Liver (tissue), 9 donors: ENCODE measurements around the gene SORCS2. TPM values are rescaled to one million over a fixed set of nuclear protein-coding genes. Genes with fewer than 3 reads are reported as not detected.

Experiments used
- DNase-seq: peaks from one replicate; pipeline ENCODE4 v3.0.0-alpha.2; 2017; ENCODE audit warnings: low spot score
- H3K27ac ChIP-seq, 2 donors: one replicate each; pipeline ENCODE4 v1.7.0; 2013; ENCODE audit warnings: inconsistent platforms in 2 of 2, low read length in 2 of 2, control low read depth in 1 of 2, low read depth in 1 of 2, mild to moderate bottlenecking in 1 of 2
- H3K27me3 ChIP-seq, 4 donors: one replicate each; pipeline versions ENCODE4 v1.6.1 to v1.7.0; 2013; ENCODE audit warnings: low read length in 3 of 4, inconsistent platforms in 1 of 4, mild to moderate bottlenecking in 1 of 4, moderate library complexity in 1 of 4; ENCODE audit not compliant: control insufficient read depth in 4 of 4, insufficient read depth in 4 of 4
- H3K36me3 ChIP-seq, 4 donors: one replicate each; pipeline versions ENCODE4 v1.6.1 to v1.7.0; 2013; ENCODE audit warnings: low read length in 3 of 4, mild to moderate bottlenecking in 3 of 4, low read depth in 1 of 4, moderate library complexity in 1 of 4; ENCODE audit not compliant: control insufficient read depth in 4 of 4, insufficient read depth in 3 of 4
- H3K4me1 ChIP-seq, 4 donors: one replicate each; pipeline versions ENCODE4 v1.6.1 to v1.7.0; 2013; ENCODE audit warnings: low read length in 3 of 4, mild to moderate bottlenecking in 3 of 4, moderate library complexity in 1 of 4; ENCODE audit not compliant: control insufficient read depth in 4 of 4, insufficient read depth in 4 of 4
- H3K4me3 ChIP-seq, 3 donors: one replicate each; pipeline versions ENCODE4 v1.6.1 to v1.7.0; 2013; ENCODE audit warnings: low read length in 3 of 3, control low read depth in 1 of 3, low read depth in 1 of 3, mild to moderate bottlenecking in 1 of 3
- H3K9ac ChIP-seq, 2 donors: one replicate each; pipeline ENCODE4 v1.7.0; 2013; ENCODE audit warnings: low read length in 2 of 2, mild to moderate bottlenecking in 2 of 2, moderate library complexity in 2 of 2, control low read depth in 1 of 2, low read depth in 1 of 2
- H3K9me3 ChIP-seq, 4 donors: one replicate each; pipeline versions ENCODE4 v1.6.1 to v1.7.0; 2013; ENCODE audit warnings: low read length in 3 of 4; ENCODE audit not compliant: control insufficient read depth in 4 of 4
- ATF3 ChIP-seq: IDR thresholded peaks from 2 replicates; pipeline ENCODE4 v1.6.1; 2016; ENCODE audit warnings: antibody characterized with exemption
- CTCF ChIP-seq: fragments of 150-350 bp; IDR thresholded peaks from 2 replicates; pipeline ENCODE4 v1.5.1; 2017; ENCODE audit warnings: improper control_type of control experiment, low read depth, low read length; ENCODE audit not compliant: missing input control
- EGR1 ChIP-seq, 2 donors: IDR thresholded peaks; 2 replicates each; pipeline ENCODE4 v1.6.1; 2016 to 2018; ENCODE audit warnings: antibody characterized with exemption in 2 of 2, low read depth in 2 of 2
- FOXA1 ChIP-seq: IDR thresholded peaks from 2 replicates; pipeline ENCODE4 v1.6.1; 2016; ENCODE audit warnings: antibody characterized with exemption
- FOXA2 ChIP-seq: IDR thresholded peaks from 2 replicates; pipeline ENCODE4 v1.6.1; 2016; ENCODE audit warnings: antibody characterized with exemption
- GABPA ChIP-seq, 2 donors: IDR thresholded peaks in 1 of 2; conservative IDR thresholded peaks in 1 of 2; 2 replicates each; pipeline ENCODE4 v1.6.1; 2016; ENCODE audit warnings: antibody characterized with exemption in 2 of 2, mild to moderate bottlenecking in 1 of 2, moderate library complexity in 1 of 2
- HNF4A ChIP-seq, 2 donors: conservative IDR thresholded peaks; 2 replicates each; pipeline ENCODE4 v1.6.1; 2016; ENCODE audit warnings: antibody characterized with exemption in 2 of 2, mild to moderate bottlenecking in 2 of 2
- HNF4G ChIP-seq: IDR thresholded peaks from 2 replicates; pipeline ENCODE4 v1.6.1; 2016; ENCODE audit warnings: antibody characterized with exemption
- JUND ChIP-seq, 2 donors: IDR thresholded peaks; 2 replicates each; pipeline ENCODE4 v1.6.1; 2016; ENCODE audit warnings: antibody characterized with exemption in 2 of 2
- MAX ChIP-seq: IDR thresholded peaks from 2 replicates; pipeline ENCODE4 v1.6.1; 2016; ENCODE audit warnings: antibody characterized with exemption
- NR2F2 ChIP-seq: IDR thresholded peaks from 2 replicates; pipeline ENCODE4 v1.6.1; 2016; ENCODE audit warnings: antibody characterized with exemption
- RAD21 ChIP-seq, 2 donors: IDR thresholded peaks; 2 replicates each; pipeline ENCODE4 v1.6.1; 2016; ENCODE audit warnings: antibody characterized with exemption in 2 of 2, mild to moderate bottlenecking in 2 of 2
- RXRA ChIP-seq, 2 donors: IDR thresholded peaks; 2 replicates each; pipeline ENCODE4 v1.6.1; 2017 to 2018; ENCODE audit warnings: antibody characterized with exemption in 2 of 2, mild to moderate bottlenecking in 1 of 2
- SP1 ChIP-seq: IDR thresholded peaks from 2 replicates; pipeline ENCODE4 v1.6.1; 2018; ENCODE audit warnings: antibody characterized with exemption, mild to moderate bottlenecking
- TAF1 ChIP-seq: conservative IDR thresholded peaks from 2 replicates; pipeline ENCODE4 v1.6.1; 2016; ENCODE audit warnings: antibody characterized with exemption, mild to moderate bottlenecking
- YY1 ChIP-seq: IDR thresholded peaks from 2 replicates; pipeline ENCODE4 v1.6.1; 2016; ENCODE audit warnings: antibody characterized with exemption, mild to moderate bottlenecking
- ZBTB33 ChIP-seq: IDR thresholded peaks from 2 replicates; pipeline ENCODE4 v1.6.1; 2016; ENCODE audit warnings: antibody characterized with exemption
- WGBS: extraction: QIAGEN DNeasy Blood & Tissue Kit; methylation state at CpG from one replicate; pipeline ENCODE4 v1.1.7; 2013; 5-methylcytosine and 5-hydroxymethylcytosine counted together
- polyA plus RNA-seq, 2 donors: library from polyadenylated mRNA; stranded (reverse) in 1 of 2; unstranded in 1 of 2; fragments of 200-250 nt in 1 of 2; fragments of >200 nt in 1 of 2; fragmentation: Nextera tagmentation in 1 of 2; extraction: Ambion mirVana in 1 of 2; gene quantifications; one replicate each; pipeline versions ENCODE4 v1.2.1 to v1.2.3, GENCODE V29; 2013 to 2015
- total RNA-seq, 2 donors: library from RNA; depleted of rRNA; stranded (reverse); fragments of >200 nt; gene quantifications; one replicate each; pipeline ENCODE4 v1.2.3, GENCODE V29; 2014
- donor health status: healthy.
- donor health status: healthy.
- donor health status: healthy.
- donor health status: healthy.
- donor health status: healthy.

SORCS2 gene
- total and polyA plus RNA-seq, 4 donors = 0.10 to 1.4 (median 0.92) TPM

GRCh38 chr4:7441201-7441600, 248.9 kb downstream of the SORCS2 start:
- Histone ChIP-seq H3K27me3 (no peaks in the 10 kb centered on the region), H3K4me1 (peaks cover 0 to 7% (median 4%) of the 10 kb centered on the region in 4 donors), H3K9ac (no peak overlapping the region), H3K4me3 (no peak overlapping the region), H3K9me3 (no peaks in the 10 kb centered on the region), H3K36me3 (no peaks in the 10 kb centered on the region), H3K27ac (no peak overlapping the region)
- WGBS = 88% methylated on average over 7 of the region's 7 CpGs
- TF ChIP-seq ZBTB33 = no peak
- TF ChIP-seq TAF1 = no peak
- no peak for TF ChIP-seq GABPA (IDR thresholded peaks at IDR 0.05 in 1 of 2, conservative IDR thresholded peaks at IDR 0.05 in 1 of 2)
- no peak for DNase-seq

GRCh38 chr4:7442574-7443162, 250.3 kb downstream of the SORCS2 start:
- 74% methylated on average over 15 of the region's 15 CpGs for WGBS
- no peaks in the 10 kb centered on the region for H3K27me3 ChIP-seq
- H3K36me3 ChIP-seq = no peaks in the 10 kb centered on the region
- no peak overlapping the region for H3K27ac ChIP-seq
- H3K9me3 ChIP-seq = no peaks in the 10 kb centered on the region
- H3K4me1 ChIP-seq = peaks cover 0 to 7% (median 4%) of the 10 kb centered on the region in 4 donors
- no peak for DNase-seq
- TF ChIP-seq HNF4A (conservative IDR thresholded peaks at IDR 0.05) (no peak), ZBTB33 (no peak), MAX (no peak), FOXA1 (no peak), JUND (IDR thresholded peaks at IDR 0.05) (no peak), GABPA (IDR thresholded peaks at IDR 0.05 in 1 of 2, conservative IDR thresholded peaks at IDR 0.05 in 1 of 2) (no peak), RXRA (IDR thresholded peaks at IDR 0.05) (no peak), SP1 (no peak), HNF4G (no peak), RAD21 (IDR thresholded peaks at IDR 0.05) (no peak)
- no peak overlapping the region for H3K9ac ChIP-seq
- no peak overlapping the region for H3K4me3 ChIP-seq

- DNase-seq = no peak
- peaks cover 0 to 7% (median 4%) of the 10 kb centered on the region in 4 donors for H3K4me1 ChIP-seq
- 96% methylated on average over 3 of the region's 3 CpGs for WGBS
- no peaks in the 10 kb centered on the region for H3K36me3 ChIP-seq
- H3K9me3 ChIP-seq = no peaks in the 10 kb centered on the region
- H3K27ac ChIP-seq = no peak overlapping the region
- no peak overlapping the region for H3K4me3 ChIP-seq
- no peak overlapping the region for H3K9ac ChIP-seq
- H3K27me3 ChIP-seq = no peaks in the 10 kb centered on the region
- TF ChIP-seq EGR1 (IDR thresholded peaks at IDR 0.05; ENCODE audit: low read depth in 2 of 2) (no peak), CTCF (no peak), YY1 (no peak), ZBTB33 (no peak), RAD21 (IDR thresholded peaks at IDR 0.05) (no peak), GABPA (IDR thresholded peaks at IDR 0.05 in 1 of 2, conservative IDR thresholded peaks at IDR 0.05 in 1 of 2) (no peak), FOXA1 (no peak), NR2F2 (no peak), FOXA2 (no peak), MAX (no peak), HNF4G (no peak), TAF1 (no peak), RXRA (IDR thresholded peaks at IDR 0.05) (no peak), ATF3 (no peak)
Measured at GRCh38 chr4:7444314-7444713, 252.0 kb downstream of the SORCS2 start.
